Neutrophil (primary cell): ENCODE data around the gene MYORG.

Experiments
- H3K27ac ChIP-seq: fragments of 200-600 bp; sonication (generic); 2 replicates; pipeline ENCODE4 v1.5.1; 2016; ENCODE audit warnings: mild to moderate bottlenecking, moderate library complexity
- H3K27me3 ChIP-seq: fragments of 200-600 bp; sonication (generic); 2 replicates; pipeline ENCODE4 v1.6.0; 2016; ENCODE audit warnings: mild to moderate bottlenecking
- H3K36me3 ChIP-seq: fragments of 200-600 bp; sonication (generic); 2 replicates; pipeline ENCODE4 v1.5.1; 2017
- H3K4me1 ChIP-seq, 2 experiments: fragments of 200-600 bp in 1 of 2; sonication (generic) in 1 of 2; 1 replicate in 1 of 2; 2 replicates in 1 of 2; pipeline versions ENCODE4 v1.5.1 to v1.6.1; 2013 to 2016; ENCODE audit warnings: low read depth in 1 of 2, low read length in 1 of 2, mild to moderate bottlenecking in 1 of 2, moderate library complexity in 1 of 2; ENCODE audit not compliant: control insufficient read depth in 1 of 2, insufficient read depth in 1 of 2
- H3K4me3 ChIP-seq, 2 experiments: fragments of 200-600 bp in 1 of 2; sonication (generic) in 1 of 2; 1 replicate in 1 of 2; 2 replicates in 1 of 2; pipeline ENCODE4 v1.5.1; 2013 to 2016; ENCODE audit warnings: low read depth in 1 of 2, low read length in 1 of 2, mild to moderate bottlenecking in 1 of 2, moderate library complexity in 1 of 2
- H3K9me3 ChIP-seq: fragments of 200-600 bp; sonication (generic); 2 replicates; pipeline ENCODE4 v1.5.1; 2016
- CTCF ChIP-seq: fragments of 200-600 bp; sonication (generic); IDR thresholded peaks from 2 replicates; pipeline ENCODE4 v1.5.1; 2016; ENCODE audit warnings: antibody characterized with exemption

MYORG gene

GRCh38 chr9:34380034-34380510 lies 3.4 kb upstream of the MYORG start:
- no peaks in the 10 kb centered on the region for H3K9me3 ChIP-seq
- TF ChIP-seq CTCF, result no peak
- H3K36me3 ChIP-seq, result no peaks in the 10 kb centered on the region
- peak overlapping the region; percentile 57 to 80 for H3K4me3 ChIP-seq
- H3K27ac ChIP-seq, result peak overlapping the region; percentile 13
- peaks cover 86% of the 10 kb centered on the region for H3K27me3 ChIP-seq
- H3K4me1 ChIP-seq, result peaks cover 33 to 41% of the 10 kb centered on the region in 2 experiments

GRCh38 chr9:34379334-34380033 lies 2.8 kb upstream of the MYORG start:
- H3K9me3 ChIP-seq, result no peaks in the 10 kb centered on the region
- H3K4me3 ChIP-seq, result peak overlapping the region; percentile 57 to 80
- H3K36me3 ChIP-seq, result no peaks in the 10 kb centered on the region
- H3K4me1 ChIP-seq, result peaks cover 33 to 41% of the 10 kb centered on the region in 2 experiments
- H3K27ac ChIP-seq, result peak overlapping the region; percentile 13
- H3K27me3 ChIP-seq, result peaks cover 89% of the 10 kb centered on the region
- TF ChIP-seq CTCF, result peak; percentile 97

DNA sequence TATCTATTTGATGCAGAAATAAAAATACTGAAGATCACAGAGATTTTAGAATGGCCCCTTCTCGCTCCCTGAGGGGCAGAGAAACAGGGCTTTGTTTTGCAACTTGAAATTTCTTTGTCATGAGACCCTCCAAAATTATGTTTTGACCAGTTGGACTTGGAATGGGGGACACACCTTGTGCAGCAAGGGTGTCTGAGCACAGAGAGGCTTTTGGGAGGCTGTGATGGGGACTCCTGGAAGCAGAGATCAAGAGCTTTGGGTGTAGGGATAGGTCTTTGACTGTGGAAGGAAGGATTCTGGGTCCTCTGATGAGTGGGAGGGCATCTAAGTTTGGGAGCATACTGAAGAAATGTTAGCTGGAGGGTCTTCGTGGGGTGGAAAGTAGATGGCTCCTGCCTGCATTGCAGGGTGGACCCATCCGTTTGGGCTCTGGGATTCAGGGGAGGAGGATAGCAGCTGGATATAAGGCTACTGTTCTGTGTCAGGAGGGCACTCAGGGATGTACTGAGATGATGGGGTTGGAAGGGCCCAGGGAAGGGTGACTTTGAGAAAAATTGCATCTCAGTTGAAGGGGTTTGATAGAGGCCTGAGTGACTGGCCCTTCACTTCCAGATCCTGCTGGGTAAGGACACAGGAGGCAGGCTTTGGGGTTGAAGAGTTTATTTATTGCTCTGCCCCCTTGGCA lies 1.8 kb upstream of the MYORG start:
- Histone ChIP-seq H3K4me3 (no peak overlapping the region), H3K9me3 (no peaks in the 10 kb centered on the region), H3K27ac (no peak overlapping the region), H3K4me1 (peaks cover 33 to 41% of the 10 kb centered on the region in 2 experiments), H3K36me3 (no peaks in the 10 kb centered on the region), H3K27me3 (peaks cover 84% of the 10 kb centered on the region)
- TF ChIP-seq CTCF, result no peak

- Histone ChIP-seq H3K27ac (no peak overlapping the region), H3K4me3 (peak overlapping the region; percentile 77 to 92)
Measured at GRCh38 chr9:34377404-34377746, 677 bp upstream of the MYORG start.

More at GRCh38 chr9:34377404-34377746, 677 bp upstream of the MYORG start:
- Histone ChIP-seq H3K9me3 (no peaks in the 10 kb centered on the region), H3K36me3 (no peaks in the 10 kb centered on the region), H3K27me3 (peaks cover 72% of the 10 kb centered on the region), H3K4me1 (peaks cover 33 to 41% of the 10 kb centered on the region in 2 experiments)
- no peak for TF ChIP-seq CTCF
